Activated naive CD4-positive, alpha-beta T cell (primary cell): Measurements from ENCODE around the gene RPL36AL.

Experiments used
- DNase-seq, 4 experiments: peaks; one replicate each; lab custom pipeline; 2025; lab: John Stamatoyannopoulos, UW

RPL36AL gene

DNA sequence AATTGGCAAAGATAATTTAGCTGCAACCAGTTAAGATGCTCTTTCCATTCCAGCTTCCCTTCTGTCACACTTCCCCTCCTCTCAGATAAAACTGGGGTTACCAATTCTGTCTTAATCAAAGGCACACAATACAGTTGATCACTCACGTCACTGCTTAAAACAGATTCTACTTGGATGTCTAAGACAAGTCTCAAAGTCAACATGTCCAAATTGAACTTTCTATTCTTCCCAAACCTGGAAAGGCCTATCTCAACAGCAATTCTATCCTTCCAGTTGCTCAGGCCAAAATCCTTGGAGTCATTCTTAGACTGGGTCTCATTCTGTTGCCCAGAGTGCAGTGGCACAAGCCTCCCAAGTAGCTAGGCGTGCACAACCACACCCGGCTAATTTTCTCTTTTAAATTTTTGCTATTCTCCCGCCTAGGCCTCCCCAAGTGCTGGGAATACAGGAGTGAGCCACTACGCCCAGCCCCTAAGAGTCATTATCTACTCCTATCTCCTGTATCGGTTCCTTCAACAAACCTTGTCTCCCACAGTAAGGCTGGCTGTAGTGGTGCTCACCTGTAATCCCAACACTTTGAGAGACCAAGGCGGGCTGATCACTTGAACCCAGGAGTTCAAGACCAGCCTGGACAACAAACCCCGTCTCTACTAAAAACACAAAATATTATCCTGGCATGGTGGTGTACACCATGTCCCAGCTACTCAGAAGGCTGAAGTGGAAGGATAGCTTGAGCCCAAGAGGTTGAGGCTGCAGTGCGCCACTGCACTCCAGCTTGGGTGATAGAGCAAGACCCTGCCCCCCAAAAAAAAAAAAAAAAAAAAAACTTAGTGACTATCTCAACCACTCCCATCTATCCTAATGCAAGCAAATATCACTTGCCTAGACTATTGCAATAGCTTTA, 39.0 kb downstream of the RPL36AL start:
- DNase-seq = no peak

DNA sequence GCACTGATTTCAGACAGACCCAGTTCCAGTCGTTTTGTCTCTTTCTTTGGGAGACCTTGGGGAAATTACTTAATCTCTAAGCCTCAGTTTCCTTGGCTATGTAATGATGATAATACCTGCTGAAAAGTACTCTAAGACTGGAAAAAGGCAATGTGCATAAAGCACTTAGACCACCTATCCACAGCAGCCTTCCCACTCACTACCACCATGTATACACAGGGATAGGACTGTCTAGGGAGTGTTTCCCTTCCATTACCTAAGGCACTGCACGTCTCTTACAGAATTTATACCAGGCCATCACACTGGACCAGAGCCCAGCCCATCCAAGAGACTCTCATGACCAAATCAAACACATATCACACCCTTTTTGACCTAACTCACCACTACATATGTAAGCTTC, 40.6 kb downstream of the RPL36AL start:
- no peak for DNase-seq

DNA sequence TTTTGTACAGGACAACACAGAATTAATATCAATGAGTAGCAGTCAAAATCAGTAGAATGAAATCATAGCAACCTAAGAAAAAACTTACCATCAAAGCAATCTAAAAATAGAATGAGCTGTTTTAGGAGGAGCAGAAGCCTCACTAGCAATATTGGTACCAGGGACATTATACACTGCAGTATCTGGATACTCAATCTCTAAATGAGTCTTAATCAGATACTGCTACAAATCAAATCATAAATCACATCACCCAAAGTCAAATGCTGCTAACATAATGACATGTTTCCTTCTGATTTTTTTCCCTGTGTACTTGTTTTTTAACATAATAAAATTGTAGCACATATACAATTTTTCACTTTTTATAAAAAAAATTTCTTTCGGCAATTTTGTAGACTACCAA, 42.3 kb downstream of the RPL36AL start:
- DNase-seq = no peak

DNA sequence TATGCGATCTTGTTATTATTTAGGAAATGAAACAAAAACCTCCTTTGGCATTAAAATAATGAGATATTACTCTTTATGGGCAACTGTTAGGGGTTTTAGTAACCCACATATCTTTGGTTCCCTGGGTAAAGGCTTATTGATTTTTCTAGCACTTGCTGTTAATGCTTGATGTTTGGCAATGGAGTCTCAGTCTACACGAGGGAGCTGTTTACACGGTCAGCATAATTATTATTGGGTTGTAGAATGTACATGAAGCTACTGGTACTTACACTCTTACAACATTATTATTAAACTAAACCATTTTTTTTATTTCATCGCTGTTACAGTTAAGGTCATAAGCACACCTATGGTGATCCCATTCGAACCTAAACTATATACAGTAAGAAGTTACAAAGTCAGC, 46.4 kb downstream of the RPL36AL start:
- DNase-seq = no peak

DNA sequence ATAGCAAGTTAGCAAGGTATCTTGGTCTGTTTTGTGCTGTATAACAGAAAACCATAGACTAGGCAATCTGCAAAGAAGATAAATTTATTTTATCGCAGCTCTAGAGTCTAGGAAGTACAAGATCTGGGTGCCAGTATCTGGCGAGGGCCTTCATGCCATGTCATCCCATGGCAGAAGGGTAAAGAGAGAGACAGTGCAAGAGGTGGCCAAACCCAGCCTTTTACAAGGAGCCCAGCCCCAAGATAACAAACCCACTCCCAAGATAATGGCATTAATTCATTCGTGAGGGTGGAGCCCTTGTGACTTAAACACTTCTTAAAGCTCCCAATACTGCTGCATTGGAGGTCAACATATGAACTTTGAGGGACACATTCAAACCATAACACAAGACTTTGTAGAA, 51.1 kb downstream of the RPL36AL start:
- DNase-seq = no peak
